ENCODE results near the gene ADAMTSL3.
"Not testable (repeated sequence)": the region's sequence is repeated elsewhere in the genome, so short reads cannot be mapped to it uniquely, and the experiment has no call there.

ADAMTSL3 gene

DNA sequence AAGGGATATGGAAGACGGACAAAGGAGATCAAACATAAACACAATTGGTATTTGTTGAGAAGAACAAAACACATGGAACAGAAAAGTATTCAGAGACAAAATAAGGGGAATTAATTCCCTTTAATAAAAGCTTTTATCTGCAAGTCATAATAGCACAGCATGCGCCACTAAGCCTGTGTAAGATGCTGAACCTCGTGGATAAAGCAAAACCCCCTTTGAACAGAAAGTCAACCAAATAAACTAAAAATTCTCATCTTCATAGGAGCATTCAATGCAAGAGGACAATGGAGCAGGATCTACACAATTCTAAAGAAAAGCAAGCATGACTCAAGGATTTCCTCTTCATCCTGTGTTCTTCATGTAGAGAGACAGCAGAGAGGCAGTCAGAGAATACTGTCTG, 307.4 kb downstream of the ADAMTSL3 start:
- no peak overlapping the region for H3K27ac ChIP-seq
- no peak for TF ChIP-seq ZFX (IDR thresholded peaks at IDR 0.05)
- TF ChIP-seq, protein P1, sequence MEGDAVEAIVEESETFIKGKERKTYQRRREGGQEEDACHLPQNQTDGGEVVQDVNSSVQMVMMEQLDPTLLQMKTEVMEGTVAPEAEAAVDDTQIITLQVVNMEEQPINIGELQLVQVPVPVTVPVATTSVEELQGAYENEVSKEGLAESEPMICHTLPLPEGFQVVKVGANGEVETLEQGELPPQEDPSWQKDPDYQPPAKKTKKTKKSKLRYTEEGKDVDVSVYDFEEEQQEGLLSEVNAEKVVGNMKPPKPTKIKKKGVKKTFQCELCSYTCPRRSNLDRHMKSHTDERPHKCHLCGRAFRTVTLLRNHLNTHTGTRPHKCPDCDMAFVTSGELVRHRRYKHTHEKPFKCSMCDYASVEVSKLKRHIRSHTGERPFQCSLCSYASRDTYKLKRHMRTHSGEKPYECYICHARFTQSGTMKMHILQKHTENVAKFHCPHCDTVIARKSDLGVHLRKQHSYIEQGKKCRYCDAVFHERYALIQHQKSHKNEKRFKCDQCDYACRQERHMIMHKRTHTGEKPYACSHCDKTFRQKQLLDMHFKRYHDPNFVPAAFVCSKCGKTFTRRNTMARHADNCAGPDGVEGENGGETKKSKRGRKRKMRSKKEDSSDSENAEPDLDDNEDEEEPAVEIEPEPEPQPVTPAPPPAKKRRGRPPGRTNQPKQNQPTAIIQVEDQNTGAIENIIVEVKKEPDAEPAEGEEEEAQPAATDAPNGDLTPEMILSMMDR (conservative IDR thresholded peaks at IDR 0.05): no peak

DNA sequence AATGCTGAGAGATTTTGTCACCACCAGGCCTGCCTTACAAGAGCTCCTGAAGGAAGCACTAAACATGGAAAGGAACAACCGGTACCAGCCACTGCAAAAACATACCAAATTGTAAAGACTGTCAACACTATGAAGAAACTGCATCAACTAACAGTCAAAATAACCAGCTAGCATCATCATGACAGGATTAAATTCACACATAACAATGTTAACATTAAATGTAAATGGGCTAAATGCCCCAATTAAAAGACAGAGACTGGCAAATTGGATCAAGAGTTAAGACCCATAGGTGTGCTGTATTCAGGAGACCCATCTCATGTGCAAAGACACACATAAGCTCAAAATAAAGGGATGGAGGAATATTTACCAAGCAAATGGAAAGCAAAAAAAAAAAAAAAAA, 311.0 kb downstream of the ADAMTSL3 start:
- H3K27ac ChIP-seq: not testable (repeated sequence)

DNA sequence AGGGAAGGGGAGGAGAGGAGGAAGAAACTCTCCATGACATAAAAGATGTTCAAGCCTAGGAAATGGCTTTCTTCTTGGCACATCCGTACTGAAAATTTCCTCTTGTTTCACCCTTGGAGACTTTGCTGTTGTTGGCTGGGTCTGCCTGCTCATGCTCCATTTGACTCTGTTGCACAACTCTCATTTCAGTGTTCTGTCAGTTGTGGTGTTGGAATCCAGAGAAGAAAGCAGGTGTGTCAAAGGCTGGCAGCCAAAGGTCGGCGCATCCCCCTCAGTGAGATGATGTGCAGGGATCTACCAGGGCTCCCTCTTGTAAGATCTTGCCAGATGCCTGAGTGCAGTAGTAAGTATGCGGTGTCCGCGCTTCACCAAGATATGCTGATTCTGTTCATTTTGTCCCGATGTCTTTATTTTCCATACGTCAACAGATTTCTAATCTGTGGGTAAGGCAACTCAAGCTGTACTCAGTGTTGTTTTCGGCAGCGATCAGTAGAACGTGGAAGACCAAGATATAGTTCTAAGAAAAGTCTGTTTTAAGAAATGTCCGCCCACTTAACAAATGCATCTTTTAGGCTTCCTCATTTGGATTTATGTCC, 316.5 kb downstream of the ADAMTSL3 start:
- TF ChIP-seq, protein P1 (conservative IDR thresholded peaks at IDR 0.05): no peak
- TF ChIP-seq ZFX (IDR thresholded peaks at IDR 0.05): no peak

DNA sequence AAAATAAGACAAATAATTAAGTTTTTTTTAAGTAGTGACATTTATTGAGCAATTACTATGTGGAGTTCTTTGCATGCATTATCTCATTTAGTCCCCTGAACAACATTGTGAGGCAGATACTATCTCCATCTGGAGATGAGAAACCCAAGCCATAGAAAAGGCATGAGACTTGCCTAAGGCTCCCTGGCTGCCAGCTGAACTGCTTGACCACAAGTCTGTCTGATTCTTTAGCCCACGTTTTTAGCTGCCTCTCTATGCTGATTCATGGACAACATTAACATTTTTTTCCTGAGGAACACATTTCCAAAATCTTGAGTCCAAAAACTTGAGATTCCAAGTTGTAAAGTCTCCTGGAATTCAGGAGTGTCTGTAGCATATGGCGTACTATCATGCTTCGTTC, 318.1 kb downstream of the ADAMTSL3 start:
- no peak overlapping the region for H3K27ac ChIP-seq
- TF ChIP-seq ZFX (IDR thresholded peaks at IDR 0.05): no peak
- TF ChIP-seq, protein P1 (conservative IDR thresholded peaks at IDR 0.05): no peak

More for the DNA sequence above, 316.5 kb downstream of the ADAMTSL3 start:
- no peak overlapping the region for H3K27ac ChIP-seq

DNA sequence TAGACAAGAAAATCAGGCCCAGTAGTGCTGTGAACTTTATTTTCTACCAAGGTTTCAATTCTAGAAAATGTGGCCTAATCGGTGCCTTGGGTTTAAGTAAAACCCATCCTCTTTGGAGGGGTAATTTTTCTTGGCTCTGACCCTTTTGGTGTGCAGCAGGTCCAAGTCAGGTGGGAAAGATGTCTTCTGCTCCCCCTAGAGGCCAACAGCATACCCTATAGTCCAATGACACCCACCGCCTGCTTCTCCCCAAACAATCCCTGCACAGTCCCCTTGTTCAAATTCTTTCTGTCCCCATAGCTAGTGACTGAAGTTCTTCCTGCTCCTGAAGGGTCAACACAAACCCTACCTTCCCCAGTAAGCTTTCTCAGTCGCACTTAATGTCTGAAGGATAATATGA, 319.9 kb downstream of the ADAMTSL3 start:
- TF ChIP-seq, protein P1 (conservative IDR thresholded peaks at IDR 0.05): peak; percentile 62
- TF ChIP-seq ZFX (IDR thresholded peaks at IDR 0.05): no peak

DNA sequence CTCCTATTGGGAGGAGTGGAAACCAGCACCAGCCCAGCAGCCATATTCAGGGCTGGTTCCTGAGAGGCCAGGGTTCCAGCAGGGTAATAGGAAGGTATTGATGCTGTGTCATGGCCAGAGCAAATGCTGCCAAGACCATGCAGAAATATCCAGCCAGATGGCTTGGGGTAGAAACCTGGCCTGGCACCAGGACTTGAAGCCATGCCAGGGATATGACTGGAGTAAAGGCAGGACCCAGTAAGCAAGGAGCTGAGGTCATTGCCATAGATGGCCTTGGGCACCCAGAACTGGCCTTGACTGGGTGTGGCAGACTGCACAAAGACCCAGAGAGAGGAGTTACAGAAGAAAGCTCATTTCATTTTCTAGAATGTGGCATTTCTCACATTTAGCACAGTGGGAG, 324.1 kb downstream of the ADAMTSL3 start:
- no peak overlapping the region for H3K27ac ChIP-seq
- TF ChIP-seq, protein P1 (conservative IDR thresholded peaks at IDR 0.05): no peak
- TF ChIP-seq ZFX (IDR thresholded peaks at IDR 0.05): no peak

More for the DNA sequence above, 319.9 kb downstream of the ADAMTSL3 start:
- no peak overlapping the region for H3K27ac ChIP-seq

DNA sequence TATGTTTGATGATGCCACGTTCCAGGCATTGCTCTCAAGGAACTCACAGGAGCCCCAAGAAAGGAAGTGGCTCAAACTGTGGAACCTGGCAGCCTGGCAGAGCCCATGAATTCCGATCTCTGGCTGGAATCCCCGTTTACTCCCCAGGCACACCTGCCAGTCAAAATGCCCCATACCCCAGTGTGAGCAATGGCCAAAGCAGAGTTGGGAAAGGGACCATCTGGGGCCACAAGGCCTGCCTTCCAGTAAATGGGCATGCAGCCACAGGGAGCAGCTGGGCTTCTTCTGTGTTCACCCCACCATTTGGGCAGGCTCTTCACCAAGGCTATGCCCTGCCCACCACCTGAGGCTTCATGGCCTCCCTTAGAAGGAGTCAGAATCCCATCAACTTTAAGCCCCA, 324.7 kb downstream of the ADAMTSL3 start:
- no peak overlapping the region for H3K27ac ChIP-seq
- no peak for TF ChIP-seq ZFX (IDR thresholded peaks at IDR 0.05)
- TF ChIP-seq, protein P1 (conservative IDR thresholded peaks at IDR 0.05): no peak

DNA sequence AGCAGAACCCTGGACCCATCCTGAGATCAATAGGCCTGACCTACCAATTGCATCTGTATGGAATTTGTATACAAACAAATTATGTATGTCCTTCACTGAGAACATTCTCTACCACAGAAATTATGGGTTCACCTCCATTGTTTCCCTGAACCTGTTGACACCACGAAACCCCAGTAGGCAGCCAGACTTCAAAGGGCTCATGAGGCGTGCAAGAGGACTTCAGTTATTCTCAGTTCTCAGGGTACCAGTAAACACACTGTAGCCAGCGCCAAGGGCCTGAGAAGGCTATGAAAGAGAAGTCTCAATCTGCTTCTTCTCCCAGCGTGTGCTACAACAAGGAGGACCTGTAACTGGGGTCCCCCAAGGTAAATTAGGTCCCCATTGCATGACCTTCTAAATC, 326.7 kb downstream of the ADAMTSL3 start:
- no peak overlapping the region for H3K27ac ChIP-seq
- TF ChIP-seq, protein P1 (conservative IDR thresholded peaks at IDR 0.05): no peak
- no peak for TF ChIP-seq ZFX (IDR thresholded peaks at IDR 0.05)

Measured in C4-2B (cell line).